ENCODE data around the gene CEND1. TPM values are rescaled to one million over a fixed set of nuclear protein-coding genes. Genes with fewer than 3 reads are reported as not detected.
A peak's percentile ranks its signal among the peaks of the same experiment; 100 is the strongest.

CEND1 gene
- total and polyA plus RNA-seq, 2 of the 13 experiments (the other 11 are each of a cell fraction or from before 2014, with no cell fraction given) = not detected

DNA sequence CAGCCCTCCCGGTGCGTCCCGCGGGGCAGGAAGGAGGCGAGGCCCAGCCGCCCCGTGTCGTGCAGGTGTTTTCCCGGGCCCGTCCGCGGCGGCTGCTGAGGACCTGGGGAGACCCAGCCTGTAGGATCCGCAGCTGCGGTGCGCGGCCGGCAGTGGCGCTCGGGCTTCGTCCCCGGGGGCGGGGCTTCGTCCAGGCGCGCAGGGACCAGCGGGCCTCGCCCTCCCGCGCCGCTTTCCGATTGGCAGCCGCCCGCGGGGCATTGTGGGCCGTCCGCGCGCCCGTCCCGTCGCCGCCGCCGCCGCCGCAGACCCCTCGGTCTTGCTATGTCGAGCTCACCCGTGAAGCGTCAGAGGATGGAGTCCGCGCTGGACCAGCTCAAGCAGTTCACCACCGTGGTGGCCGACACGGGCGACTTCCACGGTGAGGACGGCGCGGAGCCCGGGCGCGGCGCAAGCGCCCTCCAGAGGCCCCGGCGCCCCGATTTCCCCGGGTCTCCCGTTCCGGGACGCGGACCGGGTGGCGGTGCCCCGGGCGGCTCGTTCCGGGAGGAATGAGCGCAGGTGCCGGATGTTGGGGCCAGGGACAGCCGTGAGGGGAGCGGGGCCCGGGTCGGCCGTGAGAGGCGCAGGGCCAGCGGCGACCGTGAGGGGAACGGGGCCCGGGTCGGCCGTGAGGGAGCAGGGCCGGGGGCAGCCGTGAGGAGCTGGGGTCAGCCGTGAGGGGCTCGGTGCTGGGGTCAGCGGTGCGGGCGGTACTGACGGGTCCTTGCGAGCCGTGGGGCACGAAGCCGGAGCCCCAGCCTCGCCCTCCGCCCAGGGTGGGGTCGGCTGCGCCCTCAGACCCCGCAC is 42.5 kb downstream of the CEND1 start, which contains the start of gene TALDO1 (continued):
- TF ChIP-seq, protein P1, sequence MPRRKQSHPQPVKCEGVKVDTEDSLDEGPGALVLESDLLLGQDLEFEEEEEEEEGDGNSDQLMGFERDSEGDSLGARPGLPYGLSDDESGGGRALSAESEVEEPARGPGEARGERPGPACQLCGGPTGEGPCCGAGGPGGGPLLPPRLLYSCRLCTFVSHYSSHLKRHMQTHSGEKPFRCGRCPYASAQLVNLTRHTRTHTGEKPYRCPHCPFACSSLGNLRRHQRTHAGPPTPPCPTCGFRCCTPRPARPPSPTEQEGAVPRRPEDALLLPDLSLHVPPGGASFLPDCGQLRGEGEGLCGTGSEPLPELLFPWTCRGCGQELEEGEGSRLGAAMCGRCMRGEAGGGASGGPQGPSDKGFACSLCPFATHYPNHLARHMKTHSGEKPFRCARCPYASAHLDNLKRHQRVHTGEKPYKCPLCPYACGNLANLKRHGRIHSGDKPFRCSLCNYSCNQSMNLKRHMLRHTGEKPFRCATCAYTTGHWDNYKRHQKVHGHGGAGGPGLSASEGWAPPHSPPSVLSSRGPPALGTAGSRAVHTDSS (CRISPR knock-in tag; conservative IDR thresholded peaks at IDR 0.05) = no peak
- TF ChIP-seq PHF8 (CRISPR knock-in tag; IDR thresholded peaks at IDR 0.05) (peak; percentile 95), CEBPG (CRISPR knock-in tag; IDR thresholded peaks at IDR 0.05) (no peak), PCBP1 (IDR thresholded peaks at IDR 0.05; ENCODE audit: borderline replicate concordance, low read depth, low read length) (no peak), POLR2G (IDR thresholded peaks at IDR 0.05; ENCODE audit: low read depth, low read length) (peak; percentile 63), ZNF263 (CRISPR knock-in tag; IDR thresholded peaks at IDR 0.05) (peak; percentile 12; the same call in 1 of the 2 replicates), IRF9 (CRISPR knock-in tag; IDR thresholded peaks at IDR 0.05; ENCODE audit: borderline replicate concordance) (peak; percentile 21; the same call in 1 of the 2 replicates), HDAC1 (CRISPR knock-in tag; IDR thresholded peaks at IDR 0.05) (peak; percentile 78), SALL1 (CRISPR knock-in tag; IDR thresholded peaks at IDR 0.05) (no peak; the same call in 1 of the 2 replicates), ARNTL (CRISPR knock-in tag; IDR thresholded peaks at IDR 0.05) (peak; percentile 83; the same call in 1 of the 2 replicates), ZBTB2 (CRISPR knock-in tag; IDR thresholded peaks at IDR 0.05; ENCODE audit: low read depth) (no peak; the same call in 1 of the 2 replicates), HMG20B (CRISPR knock-in tag; conservative IDR thresholded peaks at IDR 0.05) (no peak), ZNF335 (CRISPR knock-in tag; IDR thresholded peaks at IDR 0.05) (no peak), ZNF343 (CRISPR knock-in tag; IDR thresholded peaks at IDR 0.05) (peak; percentile 86; the same call in 1 of the 2 replicates), SP1 (IDR thresholded peaks at IDR 0.05) (no peak), SP1 (CRISPR knock-in tag; IDR thresholded peaks at IDR 0.05) (peak; percentile 59; the same call in 1 of the 2 replicates)
- TF ChIP-seq, protein P2, sequence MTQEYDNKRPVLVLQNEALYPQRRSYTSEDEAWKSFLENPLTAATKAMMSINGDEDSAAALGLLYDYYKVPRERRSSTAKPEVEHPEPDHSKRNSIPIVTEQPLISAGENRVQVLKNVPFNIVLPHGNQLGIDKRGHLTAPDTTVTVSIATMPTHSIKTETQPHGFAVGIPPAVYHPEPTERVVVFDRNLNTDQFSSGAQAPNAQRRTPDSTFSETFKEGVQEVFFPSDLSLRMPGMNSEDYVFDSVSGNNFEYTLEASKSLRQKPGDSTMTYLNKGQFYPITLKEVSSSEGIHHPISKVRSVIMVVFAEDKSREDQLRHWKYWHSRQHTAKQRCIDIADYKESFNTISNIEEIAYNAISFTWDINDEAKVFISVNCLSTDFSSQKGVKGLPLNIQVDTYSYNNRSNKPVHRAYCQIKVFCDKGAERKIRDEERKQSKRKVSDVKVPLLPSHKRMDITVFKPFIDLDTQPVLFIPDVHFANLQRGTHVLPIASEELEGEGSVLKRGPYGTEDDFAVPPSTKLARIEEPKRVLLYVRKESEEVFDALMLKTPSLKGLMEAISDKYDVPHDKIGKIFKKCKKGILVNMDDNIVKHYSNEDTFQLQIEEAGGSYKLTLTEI (CRISPR knock-in tag; conservative IDR thresholded peaks at IDR 0.05) = no peak
- TF ChIP-seq, protein P3, sequence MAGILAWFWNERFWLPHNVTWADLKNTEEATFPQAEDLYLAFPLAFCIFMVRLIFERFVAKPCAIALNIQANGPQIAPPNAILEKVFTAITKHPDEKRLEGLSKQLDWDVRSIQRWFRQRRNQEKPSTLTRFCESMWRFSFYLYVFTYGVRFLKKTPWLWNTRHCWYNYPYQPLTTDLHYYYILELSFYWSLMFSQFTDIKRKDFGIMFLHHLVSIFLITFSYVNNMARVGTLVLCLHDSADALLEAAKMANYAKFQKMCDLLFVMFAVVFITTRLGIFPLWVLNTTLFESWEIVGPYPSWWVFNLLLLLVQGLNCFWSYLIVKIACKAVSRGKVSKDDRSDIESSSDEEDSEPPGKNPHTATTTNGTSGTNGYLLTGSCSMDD (CRISPR knock-in tag; IDR thresholded peaks at IDR 0.05) = no peak
- TF ChIP-seq, protein P4, sequence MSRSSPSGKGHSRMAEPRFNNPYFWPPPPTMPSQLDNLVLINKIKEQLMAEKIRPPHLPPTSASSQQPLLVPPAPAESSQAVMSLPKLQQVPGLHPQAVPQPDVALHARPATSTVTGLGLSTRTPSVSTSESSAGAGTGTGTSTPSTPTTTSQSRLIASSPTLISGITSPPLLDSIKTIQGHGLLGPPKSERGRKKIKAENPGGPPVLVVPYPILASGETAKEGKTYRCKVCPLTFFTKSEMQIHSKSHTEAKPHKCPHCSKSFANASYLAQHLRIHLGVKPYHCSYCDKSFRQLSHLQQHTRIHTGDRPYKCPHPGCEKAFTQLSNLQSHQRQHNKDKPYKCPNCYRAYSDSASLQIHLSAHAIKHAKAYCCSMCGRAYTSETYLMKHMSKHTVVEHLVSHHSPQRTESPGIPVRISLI (CRISPR knock-in tag; IDR thresholded peaks at IDR 0.05; ENCODE audit: borderline replicate concordance) = peak; percentile 48; the same call in 1 of the 2 replicates
- TF ChIP-seq, protein P5, sequence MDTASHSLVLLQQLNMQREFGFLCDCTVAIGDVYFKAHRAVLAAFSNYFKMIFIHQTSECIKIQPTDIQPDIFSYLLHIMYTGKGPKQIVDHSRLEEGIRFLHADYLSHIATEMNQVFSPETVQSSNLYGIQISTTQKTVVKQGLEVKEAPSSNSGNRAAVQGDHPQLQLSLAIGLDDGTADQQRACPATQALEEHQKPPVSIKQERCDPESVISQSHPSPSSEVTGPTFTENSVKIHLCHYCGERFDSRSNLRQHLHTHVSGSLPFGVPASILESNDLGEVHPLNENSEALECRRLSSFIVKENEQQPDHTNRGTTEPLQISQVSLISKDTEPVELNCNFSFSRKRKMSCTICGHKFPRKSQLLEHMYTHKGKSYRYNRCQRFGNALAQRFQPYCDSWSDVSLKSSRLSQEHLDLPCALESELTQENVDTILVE (CRISPR knock-in tag; IDR thresholded peaks at IDR 0.05) = no peak

All from HepG2 (cell line).